Coronary artery (tissue), 2 donors: ENCODE results near the gene COX8C.
"Not testable (repeated sequence)": the region's sequence is repeated elsewhere in the genome, so short reads cannot be mapped to it uniquely, and the experiment has no call there.

ENCODE experiments used
- DNase-seq: peaks from one replicate; pipeline ENCODE4 v3.0.0-alpha.2; 2017; ENCODE audit warnings: low spot score
- H3K27ac ChIP-seq, 2 donors: fragments of 200-600 bp; sonication (generic); one replicate each; pipeline ENCODE4 v1.5.1; 2016 to 2019
- H3K4me3 ChIP-seq: fragments of 200-600 bp; sonication (generic); 2 replicates; pipeline ENCODE4 v1.5.1; 2016; ENCODE audit warnings: mild to moderate bottlenecking, moderate library complexity
- CTCF ChIP-seq: fragments of 200-600 bp; sonication (generic); IDR thresholded peaks from one replicate; pipeline ENCODE4 v1.5.1; 2019; ENCODE audit warnings: antibody characterized with exemption

Gene COX8C

GRCh38 chr14:93337884-93338283 is 9.1 kb upstream of the COX8C start:
- no peak for DNase-seq
- TF ChIP-seq CTCF = no peak
- H3K4me3 ChIP-seq = no peak overlapping the region
- no peak overlapping the region for H3K27ac ChIP-seq

- TF ChIP-seq CTCF = no peak
- DNase-seq = no peak
Observed at GRCh38 chr14:93343266-93343665, 3.7 kb upstream of the COX8C start.

GRCh38 chr14:93343797-93344196 is 3.2 kb upstream of the COX8C start:
- Histone ChIP-seq H3K4me3 (no peak overlapping the region), H3K27ac (no peak overlapping the region)
- DNase-seq = no peak
- TF ChIP-seq CTCF = no peak

More at GRCh38 chr14:93343266-93343665, 3.7 kb upstream of the COX8C start:
- H3K4me3 ChIP-seq = no peak overlapping the region
- H3K27ac ChIP-seq = no peak overlapping the region

GRCh38 chr14:93347850-93348249 is 868 bp downstream of the COX8C start:
- TF ChIP-seq CTCF = no peak
- no peak overlapping the region for H3K4me3 ChIP-seq

GRCh38 chr14:93348292-93348691 is 1.3 kb downstream of the COX8C start:
- TF ChIP-seq CTCF = no peak
- Histone ChIP-seq H3K4me3 (no peak overlapping the region), H3K27ac (no peak overlapping the region)
- DNase-seq = no peak

More at GRCh38 chr14:93347850-93348249, 868 bp downstream of the COX8C start:
- no peak overlapping the region for H3K27ac ChIP-seq
- no peak for DNase-seq

- not testable (repeated sequence) for H3K27ac ChIP-seq, H3K4me3 ChIP-seq, DNase-seq
Observed at GRCh38 chr14:93354873-93355272, 7.9 kb downstream of the COX8C start.

GRCh38 chr14:93368996-93369712 is 22.2 kb downstream of the COX8C start:
- no peak overlapping the region for H3K27ac ChIP-seq
- DNase-seq = no peak

More at GRCh38 chr14:93368996-93369712, 22.2 kb downstream of the COX8C start:
- no peak overlapping the region for H3K4me3 ChIP-seq
- no peak for TF ChIP-seq CTCF
